GM12892 (cell line): ENCODE measurements around the gene COMMD9.

Source experiments
- POLR2A ChIP-seq: IDR thresholded peaks from 2 replicates; pipeline ENCODE4 v1.6.1; 2011; ENCODE audit warnings: low read depth, low read length, control low read depth
- TAF1 ChIP-seq: IDR thresholded peaks from 2 replicates; pipeline ENCODE4 v1.6.1; 2011; ENCODE audit warnings: low read depth, mild to moderate bottlenecking, control low read depth, low read length, borderline replicate concordance

DNA sequence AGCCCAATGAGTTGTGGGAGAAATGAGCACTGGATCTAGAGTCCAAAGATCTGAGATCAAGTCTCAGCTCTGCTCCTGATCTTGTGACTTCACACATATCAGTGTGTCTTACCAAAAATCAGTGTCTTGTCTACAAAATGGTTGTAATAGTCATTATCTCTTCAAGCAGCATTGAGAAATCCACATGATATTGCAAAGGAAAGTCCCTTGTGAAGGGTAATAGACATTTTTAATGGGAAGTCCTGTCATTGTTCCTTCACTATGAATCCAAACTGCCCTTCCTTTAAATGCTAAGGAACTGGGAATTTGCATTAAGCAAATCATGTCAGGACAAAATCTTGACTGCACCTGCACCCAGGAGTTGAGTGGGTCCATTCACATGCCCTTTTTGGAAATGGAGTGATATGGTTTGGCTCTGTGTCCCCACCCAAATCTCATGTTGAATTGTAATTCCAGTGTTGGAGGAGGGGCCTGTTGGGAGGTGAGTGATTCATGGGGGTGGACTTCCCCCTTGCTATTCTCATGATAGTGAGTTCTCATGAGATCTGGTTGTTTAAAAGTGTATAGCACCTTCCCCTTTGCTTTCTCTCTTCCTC is 51.1 kb downstream of the COMMD9 start:
- no peak for TF ChIP-seq POLR2A
- TF ChIP-seq TAF1: no peak
